ENCODE measurements around the gene BMAL1. TPM values are rescaled to one million over a fixed set of nuclear protein-coding genes. Genes with fewer than 3 reads are reported as not detected.
"Not testable (repeated sequence)": the region's sequence is repeated elsewhere in the genome, so short reads cannot be mapped to it uniquely, and the experiment has no call there.

BMAL1 gene
- total RNA-seq, 1 experiment from 2014 or later, result 3.3 TPM

DNA sequence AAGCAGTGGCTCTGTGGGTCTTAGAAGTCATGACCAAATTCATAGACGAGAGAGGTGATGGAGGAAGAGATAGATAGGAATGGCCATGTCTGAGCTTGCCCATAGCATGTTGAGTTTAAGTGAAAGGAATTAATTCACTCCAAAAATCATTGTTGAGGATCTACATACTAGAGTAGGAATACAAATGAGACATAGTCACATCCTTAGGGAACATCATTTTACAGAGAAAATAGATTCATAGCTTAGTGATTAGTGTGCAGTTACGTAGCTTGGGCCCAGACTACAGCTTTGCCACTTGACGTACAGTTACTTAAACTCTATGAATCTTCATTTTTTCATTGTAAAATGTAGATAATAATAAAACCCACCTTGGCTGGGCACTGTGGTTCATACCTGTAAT, 21.4 kb upstream of the BMAL1 start:
- H4K20me1 ChIP-seq (ENCODE audit: control insufficient read depth, insufficient read depth, insufficient read length), result peaks cover under 1% of the 10 kb centered on the region
- Mint-ChIP-seq H3K27ac (no peak overlapping the region), H3K36me3 (ENCODE audit: insufficient read depth in 1 of 3, low read depth in 3 of 3) (no peaks in the 10 kb centered on the region), H3K4me3 (no peak overlapping the region), H3K27me3 (ENCODE audit: low read depth) (no peaks in the 10 kb centered on the region; the same call in 1 of the 2 replicates), H3K9me3 (no peaks in the 10 kb centered on the region), H3K4me1 (peaks cover 27 to 39% of the 10 kb centered on the region in 2 experiments)
- H2BK12ac ChIP-seq (ENCODE audit: insufficient read length, low read depth, low read length), result no peak overlapping the region
- H3K4me2 ChIP-seq (ENCODE audit: insufficient read depth, insufficient read length, low read length), result no peak overlapping the region
- H2BK5ac ChIP-seq (ENCODE audit: insufficient read length, low read length), result no peak overlapping the region
- no peak overlapping the region for H3K18ac ChIP-seq (ENCODE audit: insufficient read length, low read depth, low read length)
- TF ChIP-seq, protein P1, sequence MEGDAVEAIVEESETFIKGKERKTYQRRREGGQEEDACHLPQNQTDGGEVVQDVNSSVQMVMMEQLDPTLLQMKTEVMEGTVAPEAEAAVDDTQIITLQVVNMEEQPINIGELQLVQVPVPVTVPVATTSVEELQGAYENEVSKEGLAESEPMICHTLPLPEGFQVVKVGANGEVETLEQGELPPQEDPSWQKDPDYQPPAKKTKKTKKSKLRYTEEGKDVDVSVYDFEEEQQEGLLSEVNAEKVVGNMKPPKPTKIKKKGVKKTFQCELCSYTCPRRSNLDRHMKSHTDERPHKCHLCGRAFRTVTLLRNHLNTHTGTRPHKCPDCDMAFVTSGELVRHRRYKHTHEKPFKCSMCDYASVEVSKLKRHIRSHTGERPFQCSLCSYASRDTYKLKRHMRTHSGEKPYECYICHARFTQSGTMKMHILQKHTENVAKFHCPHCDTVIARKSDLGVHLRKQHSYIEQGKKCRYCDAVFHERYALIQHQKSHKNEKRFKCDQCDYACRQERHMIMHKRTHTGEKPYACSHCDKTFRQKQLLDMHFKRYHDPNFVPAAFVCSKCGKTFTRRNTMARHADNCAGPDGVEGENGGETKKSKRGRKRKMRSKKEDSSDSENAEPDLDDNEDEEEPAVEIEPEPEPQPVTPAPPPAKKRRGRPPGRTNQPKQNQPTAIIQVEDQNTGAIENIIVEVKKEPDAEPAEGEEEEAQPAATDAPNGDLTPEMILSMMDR (conservative IDR thresholded peaks at IDR 0.05), result no peak
- H3K27me3 ChIP-seq (ENCODE audit: insufficient read depth, low read length), result no peaks in the 10 kb centered on the region
- no peak overlapping the region for H3T11ph ChIP-seq (ENCODE audit: low read length)
- H4K91ac ChIP-seq (ENCODE audit: insufficient read length, low read depth, low read length), result no peak overlapping the region
- no peak overlapping the region for H3K4ac ChIP-seq (ENCODE audit: low read depth, low read length)
- no peaks in the 10 kb centered on the region for H3K79me2 ChIP-seq (ENCODE audit: insufficient read depth, low read length)
- H3K14ac ChIP-seq (ENCODE audit: insufficient read depth, low read length), result no peak overlapping the region
- H4K5ac ChIP-seq (ENCODE audit: insufficient read length, low read depth, low read length), result no peak overlapping the region
- H2BK15ac ChIP-seq (ENCODE audit: low read depth, low read length), result no peak overlapping the region
- H3K9me3 ChIP-seq (ENCODE audit: control insufficient read depth, low read depth, low read length), result no peaks in the 10 kb centered on the region
- no peak overlapping the region for H2AK5ac ChIP-seq (ENCODE audit: insufficient read length, low read length)
- H3K9ac ChIP-seq (ENCODE audit: extremely low read depth, insufficient read length, low read length), result no peak overlapping the region
- H2AFZ ChIP-seq (ENCODE audit: low read length), result no peak overlapping the region
- no peak overlapping the region for H3K27ac ChIP-seq (ENCODE audit: insufficient read length, low read depth, low read length)
- H3K56ac ChIP-seq (ENCODE audit: insufficient read length, low read depth, low read length), result no peak overlapping the region
- no peaks in the 10 kb centered on the region for H3K23me2 ChIP-seq (ENCODE audit: insufficient read length, low read depth, low read length, poor library complexity, severe bottlenecking)
- peaks cover 10% of the 10 kb centered on the region; the same call in 1 of the 2 replicates for H3K4me1 ChIP-seq (ENCODE audit: insufficient read depth, low read length)
- no peak overlapping the region for H2BK120ac ChIP-seq (ENCODE audit: low read depth, low read length, poor library complexity, severe bottlenecking)
- H4K8ac ChIP-seq (replicated peaks; ENCODE audit: insufficient read length, low read depth, low read length), result no peak overlapping the region
- no peak overlapping the region for H2BK20ac ChIP-seq (ENCODE audit: low read depth, low read length, poor library complexity, severe bottlenecking)
- no peak for DNase-seq
- H3K23ac ChIP-seq (ENCODE audit: insufficient read length, low read depth, low read length), result no peak overlapping the region
- no CpG with 5 or more reads among the region's 3 CpGs for WGBS (ENCODE audit: extremely low coverage, insufficient read length, low lambda C conversion rate)
- H3K79me1 ChIP-seq (ENCODE audit: insufficient read depth, low read depth, low read length, poor library complexity, severe bottlenecking), result no peaks in the 10 kb centered on the region

DNA sequence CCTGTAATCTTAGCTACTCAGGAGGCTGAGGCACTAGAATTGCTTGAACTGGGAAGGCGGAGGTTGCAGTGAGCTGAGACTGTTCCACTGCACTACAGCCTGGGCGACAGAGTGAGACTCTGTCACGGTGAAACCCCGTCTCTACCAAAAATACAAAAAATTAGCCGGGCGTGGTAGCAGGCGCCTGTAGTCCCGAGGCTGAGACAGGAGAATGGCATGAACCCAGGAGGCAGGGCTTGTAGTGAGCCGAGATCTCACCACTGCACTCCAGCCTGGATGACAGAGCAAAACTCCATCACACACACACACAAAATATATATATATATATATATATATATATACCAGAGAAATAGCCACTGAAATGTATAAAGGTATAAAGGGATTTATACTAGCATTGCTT, 19.5 kb upstream of the BMAL1 start:
- H3T11ph ChIP-seq (ENCODE audit: low read length); H3K36me3 Mint-ChIP-seq (ENCODE audit: insufficient read depth in 1 of 3, low read depth in 3 of 3); H3K4me3 Mint-ChIP-seq; H3K4ac ChIP-seq (ENCODE audit: low read depth, low read length); H3K4me2 ChIP-seq (ENCODE audit: insufficient read depth, insufficient read length, low read length); H3K79me2 ChIP-seq (ENCODE audit: insufficient read depth, low read length); H2BK20ac ChIP-seq (ENCODE audit: low read depth, low read length, poor library complexity, severe bottlenecking); H4K91ac ChIP-seq (ENCODE audit: insufficient read length, low read depth, low read length); H3K4me1 ChIP-seq (ENCODE audit: insufficient read depth, low read length); H2AK5ac ChIP-seq (ENCODE audit: insufficient read length, low read length); H3K56ac ChIP-seq (ENCODE audit: insufficient read length, low read depth, low read length); H4K8ac ChIP-seq (replicated peaks; ENCODE audit: insufficient read length, low read depth, low read length); H3K79me1 ChIP-seq (ENCODE audit: insufficient read depth, low read depth, low read length, poor library complexity, severe bottlenecking); H3K27ac Mint-ChIP-seq; H2BK5ac ChIP-seq (ENCODE audit: insufficient read length, low read length); H3K9me3 ChIP-seq (ENCODE audit: control insufficient read depth, low read depth, low read length); H2BK120ac ChIP-seq (ENCODE audit: low read depth, low read length, poor library complexity, severe bottlenecking); H3K18ac ChIP-seq (ENCODE audit: insufficient read length, low read depth, low read length); H2BK15ac ChIP-seq (ENCODE audit: low read depth, low read length); H4K20me1 ChIP-seq (ENCODE audit: control insufficient read depth, insufficient read depth, insufficient read length); H3K23me2 ChIP-seq (ENCODE audit: insufficient read length, low read depth, low read length, poor library complexity, severe bottlenecking); H3K27ac ChIP-seq (ENCODE audit: insufficient read length, low read depth, low read length); H4K5ac ChIP-seq (ENCODE audit: insufficient read length, low read depth, low read length); H3K27me3 ChIP-seq (ENCODE audit: insufficient read depth, low read length); H3K9me3 Mint-ChIP-seq; H3K23ac ChIP-seq (ENCODE audit: insufficient read length, low read depth, low read length); H3K27me3 Mint-ChIP-seq (ENCODE audit: low read depth); DNase-seq; H3K14ac ChIP-seq (ENCODE audit: insufficient read depth, low read length); H2AFZ ChIP-seq (ENCODE audit: low read length); H3K9ac ChIP-seq (ENCODE audit: extremely low read depth, insufficient read length, low read length); H2BK12ac ChIP-seq (ENCODE audit: insufficient read length, low read depth, low read length): not testable (repeated sequence)
- H3K4me1 Mint-ChIP-seq, result peaks cover 33 to 47% of the 10 kb centered on the region in 2 experiments
- no CpG with 5 or more reads among the region's 9 CpGs for WGBS (ENCODE audit: extremely low coverage, insufficient read length, low lambda C conversion rate)
